Sigmoid colon (tissue), 7 donors: ENCODE results near the gene STRA6. TPM values are rescaled to one million over a fixed set of nuclear protein-coding genes. Genes with fewer than 3 reads are reported as not detected.

ENCODE experiments used
- DNase-seq: peaks from one replicate; pipeline ENCODE4 v3.0.0-alpha.2; 2019
- H3K27ac ChIP-seq, 4 donors: fragments of 200-600 bp; sonication (generic); one replicate each; pipeline ENCODE4 v1.5.1; 2016 to 2019; ENCODE audit warnings: mild to moderate bottlenecking in 1 of 4
- H3K27me3 ChIP-seq, 3 donors: fragments of 200-600 bp; sonication (generic); one replicate each; pipeline ENCODE4 v1.5.1; 2019; ENCODE audit warnings: mild to moderate bottlenecking in 1 of 3
- H3K36me3 ChIP-seq, 4 donors: fragments of 200-600 bp; sonication (generic); one replicate each; pipeline ENCODE4 v1.5.1; 2016 to 2019
- H3K4me1 ChIP-seq, 4 donors: fragments of 200-600 bp; sonication (generic); one replicate each; pipeline ENCODE4 v1.5.1; 2017 to 2019
- H3K4me3 ChIP-seq, 4 donors: fragments of 200-600 bp; sonication (generic); one replicate each; pipeline ENCODE4 v1.5.1; 2017 to 2019; ENCODE audit warnings: mild to moderate bottlenecking in 2 of 4, moderate library complexity in 1 of 4
- H3K9me3 ChIP-seq, 4 donors: fragments of 200-600 bp in 3 of 4; sonication (generic) in 3 of 4; one replicate each; pipeline versions ENCODE4 v1.5.1 to v1.6.1; 2013 to 2019
- EP300 ChIP-seq, 4 donors: sonication (generic); formaldehyde crosslinking; IDR thresholded peaks; one replicate each; pipeline ENCODE4 v1.6.1; 2017; ENCODE audit warnings: antibody characterized with exemption in 4 of 4
- POLR2A ChIP-seq, 2 donors: fragments of 450-650 bp; IDR thresholded peaks; one replicate each; pipeline ENCODE4 v1.6.1; 2016; ENCODE audit warnings: antibody characterized with exemption in 2 of 2, mild to moderate bottlenecking in 2 of 2, moderate library complexity in 2 of 2
- POLR2AphosphoS5 ChIP-seq, 4 donors: sonication (generic); formaldehyde crosslinking; IDR thresholded peaks; one replicate each; pipeline ENCODE4 v1.6.1; 2017; ENCODE audit warnings: antibody characterized with exemption in 4 of 4
- WGBS, 2 donors: extraction: QIAGEN DNeasy Blood & Tissue Kit; methylation state at CpG; one replicate each; pipeline ENCODE4 v1.1.7; 2013; 5-methylcytosine and 5-hydroxymethylcytosine counted together
- intact Hi-C: fragments of 100-400 bp; cut with DNase I; formaldehyde crosslinking; loops from one replicate; pipeline ENCODE4 v1.15.1; 2023
- polyA plus RNA-seq, 3 donors: library from polyadenylated mRNA; stranded (reverse); fragments of 200-250 nt; gene quantifications; one replicate each; pipeline ENCODE4 v1.2.3, GENCODE V29; 2013
- total RNA-seq, 4 donors: library from RNA; depleted of rRNA; stranded (reverse); fragments of >200 nt; gene quantifications; one replicate each; pipeline ENCODE4 v1.1.0, GENCODE V29; 2016
- TF ChIP-seq, protein P1 (sequence below), 4 experiments: fragments of 450-650 bp in 3 of 4; fragments of 200-600 bp in 1 of 4; IDR thresholded peaks; one replicate each; pipeline ENCODE4 v1.5.1; 2016 to 2019; ENCODE audit warnings: antibody characterized with exemption in 4 of 4, mild to moderate bottlenecking in 3 of 4, moderate library complexity in 2 of 4
- donor health status: healthy with polysubstance abuse.
- donor health status: Bipolar disorder and iron deficiency.
- donor health status: healthy.

The STRA6 gene
- total and polyA plus RNA-seq, 7 donors = 0.50 to 0.71 TPM; not detected in 5

DNA sequence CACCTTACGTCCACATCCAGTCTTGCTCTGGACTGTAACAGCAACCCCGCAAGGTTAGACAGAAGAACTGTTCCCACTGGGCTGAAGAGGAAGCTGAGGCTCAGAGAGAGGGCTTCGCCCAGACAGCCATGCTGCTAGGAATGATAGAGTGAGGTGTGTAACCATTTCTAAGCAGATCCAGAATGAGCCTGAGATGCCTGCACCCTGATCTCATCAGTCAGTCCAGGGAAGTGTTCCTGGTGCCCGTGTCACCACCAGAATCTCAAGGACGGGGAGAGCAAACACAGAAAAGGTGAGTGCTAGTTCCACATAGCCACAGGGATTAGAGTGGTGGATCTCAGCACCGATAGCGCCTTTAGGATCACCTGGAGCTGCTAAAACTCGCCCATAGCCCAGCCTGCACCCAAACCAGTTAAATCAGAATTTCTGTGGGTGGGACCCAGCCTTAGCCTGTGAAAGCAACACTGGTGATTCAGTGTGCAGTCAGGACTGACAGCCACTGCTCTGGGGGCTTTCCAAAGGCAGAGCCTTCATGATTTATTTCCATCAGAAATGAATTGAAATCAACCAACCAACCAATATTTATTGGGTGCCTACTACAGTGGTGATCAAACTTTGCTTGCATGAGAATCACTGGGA, 16.8 kb downstream of the STRA6 start:
- TF ChIP-seq, protein P1, sequence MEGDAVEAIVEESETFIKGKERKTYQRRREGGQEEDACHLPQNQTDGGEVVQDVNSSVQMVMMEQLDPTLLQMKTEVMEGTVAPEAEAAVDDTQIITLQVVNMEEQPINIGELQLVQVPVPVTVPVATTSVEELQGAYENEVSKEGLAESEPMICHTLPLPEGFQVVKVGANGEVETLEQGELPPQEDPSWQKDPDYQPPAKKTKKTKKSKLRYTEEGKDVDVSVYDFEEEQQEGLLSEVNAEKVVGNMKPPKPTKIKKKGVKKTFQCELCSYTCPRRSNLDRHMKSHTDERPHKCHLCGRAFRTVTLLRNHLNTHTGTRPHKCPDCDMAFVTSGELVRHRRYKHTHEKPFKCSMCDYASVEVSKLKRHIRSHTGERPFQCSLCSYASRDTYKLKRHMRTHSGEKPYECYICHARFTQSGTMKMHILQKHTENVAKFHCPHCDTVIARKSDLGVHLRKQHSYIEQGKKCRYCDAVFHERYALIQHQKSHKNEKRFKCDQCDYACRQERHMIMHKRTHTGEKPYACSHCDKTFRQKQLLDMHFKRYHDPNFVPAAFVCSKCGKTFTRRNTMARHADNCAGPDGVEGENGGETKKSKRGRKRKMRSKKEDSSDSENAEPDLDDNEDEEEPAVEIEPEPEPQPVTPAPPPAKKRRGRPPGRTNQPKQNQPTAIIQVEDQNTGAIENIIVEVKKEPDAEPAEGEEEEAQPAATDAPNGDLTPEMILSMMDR (IDR thresholded peaks at IDR 0.05) = no peak
- TF ChIP-seq POLR2A (IDR thresholded peaks at IDR 0.05) (no peak), POLR2AphosphoS5 (IDR thresholded peaks at IDR 0.05) (no peak), EP300 (IDR thresholded peaks at IDR 0.05) (no peak)
- no peaks in the 10 kb centered on the region for H3K36me3 ChIP-seq
- intact Hi-C loops = no loop called here
- H3K4me1 ChIP-seq = no peaks in the 10 kb centered on the region
- no peak overlapping the region for H3K4me3 ChIP-seq
- no peaks in the 10 kb centered on the region for H3K27me3 ChIP-seq
- no peaks in the 10 kb centered on the region for H3K9me3 ChIP-seq
- WGBS, 2 donors = 67 to 76% methylated on average over 8 of the region's 8 CpGs
- no peak overlapping the region for H3K27ac ChIP-seq
- DNase-seq = no peak

DNA sequence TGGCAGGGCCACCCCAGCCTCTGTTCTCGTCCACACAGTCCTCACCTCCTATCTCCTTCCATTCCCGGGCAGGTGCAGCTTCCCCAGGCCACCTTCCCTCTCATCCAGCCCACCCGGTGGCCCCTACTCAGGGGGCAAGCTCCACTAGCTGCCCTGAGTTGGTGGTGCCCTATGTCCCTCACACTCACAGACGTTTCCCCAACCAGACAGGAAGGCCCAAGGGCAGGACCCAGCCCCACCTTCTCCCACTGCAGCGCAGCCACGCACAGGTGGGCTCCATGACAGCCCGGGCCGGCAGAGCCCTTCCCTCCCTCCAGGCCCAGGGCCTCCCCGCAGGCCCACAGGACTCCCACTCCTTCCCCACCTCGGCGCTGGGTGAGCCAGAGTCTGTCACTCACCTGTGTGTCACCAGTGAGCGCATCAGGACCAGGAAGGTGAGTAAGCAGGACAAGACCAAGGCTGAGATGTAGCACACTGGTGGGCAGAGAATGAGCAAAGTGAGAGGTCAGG, 17.9 kb downstream of the STRA6 start:
- H3K4me3 ChIP-seq = no peak overlapping the region
- no peaks in the 10 kb centered on the region for H3K9me3 ChIP-seq
- TF ChIP-seq POLR2A (IDR thresholded peaks at IDR 0.05) (no peak), POLR2AphosphoS5 (IDR thresholded peaks at IDR 0.05) (no peak), EP300 (IDR thresholded peaks at IDR 0.05) (no peak)
- TF ChIP-seq, protein P1 (IDR thresholded peaks at IDR 0.05) = no peak
- H3K4me1 ChIP-seq = peaks cover 0 to 11% (median 4%) of the 10 kb centered on the region in 4 donors
- no peaks in the 10 kb centered on the region for H3K27me3 ChIP-seq
- DNase-seq = no peak
- 80 to 87% methylated on average over 12 of the region's 12 CpGs for WGBS, 2 donors
- H3K27ac ChIP-seq = no peak overlapping the region
- intact Hi-C loops = no loop called here
- no peaks in the 10 kb centered on the region for H3K36me3 ChIP-seq

DNA sequence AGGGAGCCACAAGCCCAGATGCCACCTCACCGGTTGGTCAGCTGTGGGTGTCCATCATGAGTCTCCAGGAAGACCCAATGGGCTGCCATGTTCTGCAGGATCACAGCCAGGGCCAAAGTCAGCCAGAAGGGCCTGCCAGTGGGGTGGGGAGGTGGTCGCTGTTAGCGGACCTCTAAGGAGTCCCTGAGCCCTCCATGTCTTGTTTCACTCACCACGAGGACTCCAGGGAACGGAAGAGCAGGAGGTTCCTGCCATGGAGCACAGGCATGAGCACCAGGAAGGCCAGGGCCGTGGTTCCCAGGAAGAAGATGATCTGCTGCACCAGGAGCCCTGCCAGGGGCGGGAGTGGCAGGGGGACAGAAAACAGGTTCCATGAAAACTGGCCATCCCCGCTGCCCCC, 20.5 kb downstream of the STRA6 start:
- DNase-seq = peak; percentile 62
- Histone ChIP-seq H3K27me3 (no peaks in the 10 kb centered on the region), H3K9me3 (no peaks in the 10 kb centered on the region), H3K4me1 (peaks cover 0 to 25% (median 22%) of the 10 kb centered on the region in 4 donors), H3K36me3 (no peaks in the 10 kb centered on the region), H3K27ac (no peak overlapping the region), H3K4me3 (no peak overlapping the region)
- TF ChIP-seq EP300 (IDR thresholded peaks at IDR 0.05) (no peak), POLR2AphosphoS5 (IDR thresholded peaks at IDR 0.05) (no peak)
- TF ChIP-seq, protein P1 (IDR thresholded peaks at IDR 0.05) = no peak
- WGBS, 2 donors = 91% methylated on average over 8 of the region's 8 CpGs
- intact Hi-C loops = no loop called here

DNA sequence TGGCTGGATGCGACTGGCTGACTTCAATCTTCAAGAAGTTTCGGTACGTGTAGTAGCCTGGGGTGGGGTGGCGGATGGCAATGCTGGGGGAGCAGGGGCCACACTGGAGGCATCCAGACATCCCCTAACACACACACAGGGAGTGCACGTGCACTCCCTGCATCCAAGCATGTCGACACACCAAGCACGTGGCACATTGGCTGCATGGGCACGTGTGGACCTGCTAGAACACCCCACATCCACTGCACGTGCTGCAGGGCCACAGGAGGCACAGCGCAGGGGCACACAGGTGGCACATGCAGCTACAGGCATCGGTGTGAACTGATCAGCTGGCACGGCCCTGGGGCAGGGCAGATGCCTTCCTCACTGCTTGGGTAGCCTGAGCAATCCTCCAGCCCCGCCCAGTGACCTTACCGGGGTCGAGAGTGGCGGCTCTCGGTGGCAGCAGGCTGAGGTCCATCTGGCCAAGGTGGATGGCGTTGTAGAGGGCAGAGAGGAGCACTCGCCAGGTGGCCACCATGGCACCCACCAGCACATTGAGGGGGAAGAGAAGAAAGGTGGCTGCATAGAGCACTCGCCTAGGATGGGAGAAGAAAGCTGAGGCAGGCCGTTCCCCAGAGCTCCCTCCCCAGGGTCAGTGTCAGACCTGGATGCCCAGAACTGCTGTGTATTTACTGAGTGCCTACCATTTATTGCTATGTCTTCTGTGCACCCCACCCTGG, 21.5 kb downstream of the STRA6 start:
- DNase-seq = peak; percentile 65
- Histone ChIP-seq H3K4me1 (peaks cover 0 to 36% (median 33%) of the 10 kb centered on the region in 4 donors), H3K36me3 (peaks cover 0 to under 1% (median 0%) of the 10 kb centered on the region in 4 donors), H3K27me3 (no peaks in the 10 kb centered on the region), H3K27ac (peak overlapping the region in 1 of 4 donors; percentile 72), H3K9me3 (no peaks in the 10 kb centered on the region), H3K4me3 (no peak overlapping the region)
- 80 to 89% methylated on average over 21 of the region's 21 CpGs for WGBS, 2 donors
- intact Hi-C loops = no loop called here
- no peak for TF ChIP-seq POLR2A (IDR thresholded peaks at IDR 0.05)
- no peak for TF ChIP-seq POLR2AphosphoS5 (IDR thresholded peaks at IDR 0.05)
- TF ChIP-seq, protein P1 (IDR thresholded peaks at IDR 0.05) = no peak
- TF ChIP-seq EP300 (IDR thresholded peaks at IDR 0.05) = no peak
